Measurements from ENCODE around the gene PDE7B. TPM values are rescaled to one million over a fixed set of nuclear protein-coding genes. Genes with fewer than 3 reads are reported as not detected.

The PDE7B gene
- total and polyA plus RNA-seq, 2 of the 4 experiments (the other 2 are of a cell fraction): 7.8 to 12.4 TPM

GRCh38 chr6:135880066-135880972 lies 28.8 kb downstream of the PDE7B start:
- peaks cover 25 to 53% of the 10 kb centered on the region in 2 experiments for H3K79me1 ChIP-seq (ENCODE audit: low read depth in 1 of 2, low read length in 2 of 2)
- in situ Hi-C loops (cut with MboI; ENCODE audit: low sequenced_read_pairs): no loop called here
- H4K91ac ChIP-seq (ENCODE audit: insufficient read depth, low read depth, low read length): peak overlapping the region; percentile 60
- CTCF ChIA-PET: interaction anchor here (0.5 to 1.1 kb wide), 2 partner anchors 346 to 736 kb away, joined by 3 read pairs; no protein-coding TSS in a partner anchor
- peak overlapping the region; percentile 46 for H2AK5ac ChIP-seq (ENCODE audit: low read depth, low read length)
- dilution Hi-C loops (cut with HindIII; ENCODE audit: low sequenced_read_pairs, unreplicated experiment): no loop called here
- H3K27me3 ChIP-seq (ENCODE audit: control insufficient read depth, insufficient read depth, low read length): no peaks in the 10 kb centered on the region
- ATAC-seq (ENCODE audit: low read depth): peak; percentile 64
- H2BK5ac ChIP-seq (ENCODE audit: low read depth, low read length, poor library complexity, severe bottlenecking): peak overlapping the region; percentile 92
- peak overlapping the region; percentile 78 for H3K14ac ChIP-seq (replicated peaks; ENCODE audit: low read depth, low read length)
- peaks cover 19% of the 10 kb centered on the region for H3K4me1 ChIP-seq (ENCODE audit: control insufficient read depth, insufficient read depth, low read length)
- POLR2A ChIA-PET (ENCODE audit: unreplicated experiment): no interaction called here
- peak overlapping the region; percentile 4 to 69; a peak in 3 of 4 replicates for H4K8ac ChIP-seq (ENCODE audit: low read depth in 2 of 2, low read length in 2 of 2)
- H3K23ac ChIP-seq (ENCODE audit: low read depth, low read length): peak overlapping the region; percentile 87
- peak overlapping the region; percentile 80 for H2AFZ ChIP-seq (replicated peaks; ENCODE audit: low read length, poor library complexity)
- peak overlapping the region; percentile 92 for H3K18ac ChIP-seq (ENCODE audit: low read depth, low read length)
- no CpG with 5 or more reads among the region's 7 CpGs for WGBS, 2 experiments (ENCODE audit: extremely low coverage in 2 of 2, insufficient read length in 1 of 2)
- H3K4me2 ChIP-seq (ENCODE audit: low read depth, low read length): peak overlapping the region; percentile 86
- peak; percentile 76 for DNase-seq
- peak overlapping the region; percentile 60 for H2BK20ac ChIP-seq (ENCODE audit: low read depth, low read length)
- BruUV-seq (replicated peaks): no TSS peak
- TF ChIP-seq MAZ (IDR thresholded peaks at IDR 0.05; ENCODE audit: borderline replicate concordance, low read depth, low read length) (no peak), MAFK (IDR thresholded peaks at IDR 0.05; ENCODE audit: low read depth, low read length) (no peak), CTCF (conservative IDR thresholded peaks at IDR 0.05; ENCODE audit: low read depth, low read length) (no peak)
- peak overlapping the region; percentile 84 for H2BK120ac ChIP-seq (ENCODE audit: low read depth, low read length)
- peaks cover 2% of the 10 kb centered on the region for H3K36me3 ChIP-seq (ENCODE audit: control insufficient read depth, insufficient read depth, low read length)
- H4K20me1 ChIP-seq (ENCODE audit: insufficient read depth, low read length): no peaks in the 10 kb centered on the region
- no peak overlapping the region for H2AK9ac ChIP-seq (replicated peaks; ENCODE audit: low read depth, low read length, poor library complexity)
- no peaks in the 10 kb centered on the region for H3K9me3 ChIP-seq (ENCODE audit: control insufficient read depth, insufficient read depth, low read length)
- H3K4ac ChIP-seq (ENCODE audit: low read depth, low read length): peak overlapping the region; percentile 87
- peak overlapping the region; percentile 79 for H3K27ac ChIP-seq (ENCODE audit: insufficient read depth, low read length)
- peak overlapping the region; percentile 82 for H4K5ac ChIP-seq (ENCODE audit: low read depth, low read length)
- peaks cover 6% of the 10 kb centered on the region; the same call in 1 of the 2 replicates for H3K9me1 ChIP-seq (ENCODE audit: insufficient read depth, low read length)
- peak overlapping the region; percentile 1; the same call in 2 of the 3 replicates for H2BK15ac ChIP-seq (ENCODE audit: low read depth, low read length)
- H3K56ac ChIP-seq (ENCODE audit: extremely low read depth, insufficient read depth, low read length): peak overlapping the region; percentile 62
- H3K9ac ChIP-seq (ENCODE audit: low read depth, low read length): peak overlapping the region; percentile 63; the same call in 1 of the 2 replicates
- intact Hi-C loops (cut with micrococcal nuclease): no loop called here
- H3K4me3 ChIP-seq (ENCODE audit: insufficient read depth, low read depth, low read length): peak overlapping the region; percentile 19; the same call in 1 of the 2 replicates
